Right lobe of liver (tissue), 4 donors: ENCODE results near the gene ZNF814.

Experiments
- POLR2A ChIP-seq: fragments of 450-650 bp; IDR thresholded peaks from one replicate; pipeline ENCODE4 v1.6.1; 2017; ENCODE audit warnings: antibody characterized with exemption, mild to moderate bottlenecking
- TF ChIP-seq, protein P1 (sequence below), 4 donors: fragments of 200-600 bp in 3 of 4; fragments of 450-650 bp in 1 of 4; IDR thresholded peaks; one replicate each; pipeline versions ENCODE4 v1.5.1 to v1.8.0; 2016 to 2022; ENCODE audit warnings: antibody characterized with exemption in 4 of 4, mild to moderate bottlenecking in 2 of 4
- donor health status: DM: no; HTN: no; CAD: no.
- donor health status: DM: no; HTN: no; CAD: no.
- donor health status: DM: no; HTN: yes; CAD: no.

DNA sequence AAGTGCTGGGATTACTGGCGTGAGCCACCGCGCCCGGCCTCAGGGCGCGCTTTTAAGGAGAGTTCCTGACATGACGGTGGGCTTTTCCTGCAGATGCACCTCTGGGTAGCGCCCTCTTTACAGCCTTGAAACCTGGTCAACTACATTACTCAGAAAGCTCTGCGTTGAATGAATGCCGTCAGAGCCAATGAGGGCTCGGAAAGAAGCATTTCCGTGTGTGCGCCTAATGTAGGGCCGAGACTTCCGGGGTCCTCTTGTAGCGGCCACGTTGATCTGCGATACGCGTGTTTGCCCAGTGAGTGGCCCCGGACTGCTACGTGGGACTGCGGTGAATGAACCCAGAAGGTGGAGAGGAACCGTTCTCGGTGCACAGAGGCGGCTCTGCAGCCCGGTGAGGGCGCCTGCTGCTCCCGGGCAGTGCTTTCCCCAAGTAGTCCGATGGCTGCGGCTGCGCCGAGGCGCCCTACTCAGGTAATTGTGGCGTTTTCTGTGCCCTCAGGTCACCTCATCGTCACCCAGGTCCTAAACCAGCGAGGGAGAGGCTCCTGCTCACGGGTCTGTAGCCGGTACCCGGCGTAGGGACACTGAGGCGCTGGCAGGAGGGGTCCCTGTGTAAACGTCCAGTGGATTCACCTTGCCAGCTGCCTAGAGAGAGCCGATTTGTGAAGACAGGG, 69.2 kb downstream of the ZNF814 start:
- TF ChIP-seq, protein P1, sequence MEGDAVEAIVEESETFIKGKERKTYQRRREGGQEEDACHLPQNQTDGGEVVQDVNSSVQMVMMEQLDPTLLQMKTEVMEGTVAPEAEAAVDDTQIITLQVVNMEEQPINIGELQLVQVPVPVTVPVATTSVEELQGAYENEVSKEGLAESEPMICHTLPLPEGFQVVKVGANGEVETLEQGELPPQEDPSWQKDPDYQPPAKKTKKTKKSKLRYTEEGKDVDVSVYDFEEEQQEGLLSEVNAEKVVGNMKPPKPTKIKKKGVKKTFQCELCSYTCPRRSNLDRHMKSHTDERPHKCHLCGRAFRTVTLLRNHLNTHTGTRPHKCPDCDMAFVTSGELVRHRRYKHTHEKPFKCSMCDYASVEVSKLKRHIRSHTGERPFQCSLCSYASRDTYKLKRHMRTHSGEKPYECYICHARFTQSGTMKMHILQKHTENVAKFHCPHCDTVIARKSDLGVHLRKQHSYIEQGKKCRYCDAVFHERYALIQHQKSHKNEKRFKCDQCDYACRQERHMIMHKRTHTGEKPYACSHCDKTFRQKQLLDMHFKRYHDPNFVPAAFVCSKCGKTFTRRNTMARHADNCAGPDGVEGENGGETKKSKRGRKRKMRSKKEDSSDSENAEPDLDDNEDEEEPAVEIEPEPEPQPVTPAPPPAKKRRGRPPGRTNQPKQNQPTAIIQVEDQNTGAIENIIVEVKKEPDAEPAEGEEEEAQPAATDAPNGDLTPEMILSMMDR (IDR thresholded peaks at IDR 0.05) = peak in 2 of 4 donors; percentile 3 to 20
- peak; percentile 78 for TF ChIP-seq POLR2A
